ENCODE data around the gene DNAJB11. TPM values are rescaled to one million over a fixed set of nuclear protein-coding genes. Genes with fewer than 3 reads are reported as not detected.

The DNAJB11 gene
- total and polyA plus RNA-seq, 2 experiments from 2014 or later, result 72.6 to 85.6 TPM

DNA sequence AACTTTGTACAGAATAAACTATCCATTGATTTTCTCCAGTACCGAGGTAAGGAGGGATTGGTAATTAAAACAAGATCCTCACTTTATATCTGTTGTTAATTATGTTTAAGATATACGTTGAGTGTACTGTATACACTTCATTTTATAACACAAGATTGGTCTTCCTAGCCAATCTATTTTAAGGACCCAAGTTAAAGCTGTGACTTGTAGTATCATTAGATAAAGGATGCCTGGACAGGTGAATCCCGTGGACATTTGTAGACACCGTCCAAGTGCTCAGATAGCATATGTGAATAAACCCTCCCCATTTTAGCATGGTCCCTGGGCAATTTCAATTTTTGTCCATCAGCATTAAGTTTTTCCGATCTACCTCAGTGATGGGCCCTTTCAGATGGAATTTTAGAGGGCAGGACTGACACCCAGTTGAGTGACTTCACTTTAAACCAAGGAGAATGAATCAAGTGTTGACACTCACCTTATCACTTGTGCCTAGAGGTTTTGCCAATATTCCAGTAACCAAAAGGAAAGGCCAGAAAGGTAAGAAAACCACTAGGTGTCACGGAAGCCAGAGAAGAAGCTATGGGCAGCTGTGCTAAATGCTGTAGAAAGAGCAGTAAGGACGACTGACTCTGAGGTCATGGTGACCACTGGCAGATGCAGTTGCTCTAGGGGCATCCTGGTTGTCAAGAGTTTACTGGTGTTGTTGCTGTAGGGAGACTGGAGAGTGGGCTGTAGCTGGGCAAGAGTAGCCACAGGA, 51.6 kb downstream of the DNAJB11 start:
- peaks cover 5% of the 10 kb centered on the region; the same call in 1 of the 2 replicates for H3K4me1 ChIP-seq (ENCODE audit: insufficient read depth)
- H3K9me3 Mint-ChIP-seq, result no peaks in the 10 kb centered on the region
- no peaks in the 10 kb centered on the region for H3F3A ChIP-seq (replicated peaks; ENCODE audit: low read depth)
- no peak overlapping the region for H3K27ac Mint-ChIP-seq
- DNase-seq (ENCODE audit: low spot score) (no peak), ATAC-seq (no peak)
- H3K9me2 ChIP-seq (ENCODE audit: insufficient read depth), result 0 out of 2 replicates have a peak, but pooled peaks cover 14% of the 10 kb centered on the region
- H3K4me1 Mint-ChIP-seq, result peaks cover 6% of the 10 kb centered on the region; the same call in 2 of the 3 replicates
- H3K36me3 Mint-ChIP-seq (ENCODE audit: low read depth), result no peaks in the 10 kb centered on the region
- no peak overlapping the region for H3K27ac ChIP-seq (ENCODE audit: low read depth)
- no peaks in the 10 kb centered on the region for H3K36me3 ChIP-seq (ENCODE audit: insufficient read depth)
- no peak overlapping the region for H2AFZ ChIP-seq
- no peaks in the 10 kb centered on the region for H4K20me1 ChIP-seq (replicated peaks; ENCODE audit: insufficient read depth)
- no peaks in the 10 kb centered on the region for H3K79me2 ChIP-seq (replicated peaks; ENCODE audit: insufficient read depth)
- H3K4me3 Mint-ChIP-seq, result no peak overlapping the region
- H3K4me2 ChIP-seq, result no peak overlapping the region
- TF ChIP-seq, protein P1, sequence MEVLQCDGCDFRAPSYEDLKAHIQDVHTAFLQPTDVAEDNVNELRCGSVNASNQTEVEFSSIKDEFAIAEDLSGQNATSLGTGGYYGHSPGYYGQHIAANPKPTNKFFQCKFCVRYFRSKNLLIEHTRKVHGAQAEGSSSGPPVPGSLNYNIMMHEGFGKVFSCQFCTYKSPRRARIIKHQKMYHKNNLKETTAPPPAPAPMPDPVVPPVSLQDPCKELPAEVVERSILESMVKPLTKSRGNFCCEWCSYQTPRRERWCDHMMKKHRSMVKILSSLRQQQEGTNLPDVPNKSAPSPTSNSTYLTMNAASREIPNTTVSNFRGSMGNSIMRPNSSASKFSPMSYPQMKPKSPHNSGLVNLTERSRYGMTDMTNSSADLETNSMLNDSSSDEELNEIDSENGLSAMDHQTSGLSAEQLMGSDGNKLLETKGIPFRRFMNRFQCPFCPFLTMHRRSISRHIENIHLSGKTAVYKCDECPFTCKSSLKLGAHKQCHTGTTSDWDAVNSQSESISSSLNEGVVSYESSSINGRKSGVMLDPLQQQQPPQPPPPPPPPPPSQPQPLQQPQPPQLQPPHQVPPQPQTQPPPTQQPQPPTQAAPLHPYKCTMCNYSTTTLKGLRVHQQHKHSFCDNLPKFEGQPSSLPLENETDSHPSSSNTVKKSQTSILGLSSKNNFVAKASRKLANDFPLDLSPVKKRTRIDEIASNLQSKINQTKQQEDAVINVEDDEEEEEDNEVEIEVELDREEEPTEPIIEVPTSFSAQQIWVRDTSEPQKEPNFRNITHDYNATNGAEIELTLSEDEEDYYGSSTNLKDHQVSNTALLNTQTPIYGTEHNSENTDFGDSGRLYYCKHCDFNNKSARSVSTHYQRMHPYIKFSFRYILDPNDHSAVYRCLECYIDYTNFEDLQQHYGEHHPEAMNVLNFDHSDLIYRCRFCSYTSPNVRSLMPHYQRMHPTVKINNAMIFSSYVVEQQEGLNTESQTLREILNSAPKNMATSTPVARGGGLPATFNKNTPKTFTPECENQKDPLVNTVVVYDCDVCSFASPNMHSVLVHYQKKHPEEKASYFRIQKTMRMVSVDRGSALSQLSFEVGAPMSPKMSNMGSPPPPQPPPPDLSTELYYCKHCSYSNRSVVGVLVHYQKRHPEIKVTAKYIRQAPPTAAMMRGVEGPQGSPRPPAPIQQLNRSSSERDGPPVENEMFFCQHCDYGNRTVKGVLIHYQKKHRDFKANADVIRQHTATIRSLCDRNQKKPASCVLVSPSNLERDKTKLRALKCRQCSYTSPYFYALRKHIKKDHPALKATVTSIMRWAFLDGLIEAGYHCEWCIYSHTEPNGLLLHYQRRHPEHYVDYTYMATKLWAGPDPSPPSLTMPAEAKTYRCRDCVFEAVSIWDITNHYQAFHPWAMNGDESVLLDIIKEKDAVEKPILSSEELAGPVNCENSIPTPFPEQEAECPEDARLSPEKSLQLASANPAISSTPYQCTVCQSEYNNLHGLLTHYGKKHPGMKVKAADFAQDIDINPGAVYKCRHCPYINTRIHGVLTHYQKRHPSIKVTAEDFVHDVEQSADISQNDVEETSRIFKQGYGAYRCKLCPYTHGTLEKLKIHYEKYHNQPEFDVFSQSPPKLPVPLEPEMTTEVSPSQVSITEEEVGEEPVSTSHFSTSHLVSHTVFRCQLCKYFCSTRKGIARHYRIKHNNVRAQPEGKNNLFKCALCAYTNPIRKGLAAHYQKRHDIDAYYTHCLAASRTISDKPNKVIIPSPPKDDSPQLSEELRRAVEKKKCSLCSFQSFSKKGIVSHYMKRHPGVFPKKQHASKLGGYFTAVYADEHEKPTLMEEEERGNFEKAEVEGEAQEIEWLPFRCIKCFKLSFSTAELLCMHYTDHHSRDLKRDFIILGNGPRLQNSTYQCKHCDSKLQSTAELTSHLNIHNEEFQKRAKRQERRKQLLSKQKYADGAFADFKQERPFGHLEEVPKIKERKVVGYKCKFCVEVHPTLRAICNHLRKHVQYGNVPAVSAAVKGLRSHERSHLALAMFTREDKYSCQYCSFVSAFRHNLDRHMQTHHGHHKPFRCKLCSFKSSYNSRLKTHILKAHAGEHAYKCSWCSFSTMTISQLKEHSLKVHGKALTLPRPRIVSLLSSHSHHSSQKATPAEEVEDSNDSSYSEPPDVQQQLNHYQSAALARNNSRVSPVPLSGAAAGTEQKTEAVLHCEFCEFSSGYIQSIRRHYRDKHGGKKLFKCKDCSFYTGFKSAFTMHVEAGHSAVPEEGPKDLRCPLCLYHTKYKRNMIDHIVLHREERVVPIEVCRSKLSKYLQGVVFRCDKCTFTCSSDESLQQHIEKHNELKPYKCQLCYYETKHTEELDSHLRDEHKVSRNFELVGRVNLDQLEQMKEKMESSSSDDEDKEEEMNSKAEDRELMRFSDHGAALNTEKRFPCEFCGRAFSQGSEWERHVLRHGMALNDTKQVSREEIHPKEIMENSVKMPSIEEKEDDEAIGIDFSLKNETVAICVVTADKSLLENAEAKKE (CRISPR knock-in tag; IDR thresholded peaks at IDR 0.05), result no peak
- TF ChIP-seq CREB1 (CRISPR knock-in tag; IDR thresholded peaks at IDR 0.05; ENCODE audit: low read depth) (no peak), STAT1 (IDR thresholded peaks at IDR 0.05; ENCODE audit: unreplicated experiment) (no peak), JUNB (IDR thresholded peaks at IDR 0.05; ENCODE audit: unreplicated experiment) (no peak), POLR2AphosphoS5 (IDR thresholded peaks at IDR 0.05; ENCODE audit: low read depth) (no peak), ZNF114 (CRISPR knock-in tag; IDR thresholded peaks at IDR 0.05) (no peak), EZH2phosphoT487 (IDR thresholded peaks at IDR 0.05; ENCODE audit: unreplicated experiment) (no peak), ZNF331 (CRISPR knock-in tag; IDR thresholded peaks at IDR 0.05; ENCODE audit: low read depth) (no peak), EZH2 (IDR thresholded peaks at IDR 0.05; ENCODE audit: low read depth, unreplicated experiment) (no peak), NANOG (IDR thresholded peaks at IDR 0.05; ENCODE audit: borderline replicate concordance) (no peak)
- TF ChIP-seq, protein P2, sequence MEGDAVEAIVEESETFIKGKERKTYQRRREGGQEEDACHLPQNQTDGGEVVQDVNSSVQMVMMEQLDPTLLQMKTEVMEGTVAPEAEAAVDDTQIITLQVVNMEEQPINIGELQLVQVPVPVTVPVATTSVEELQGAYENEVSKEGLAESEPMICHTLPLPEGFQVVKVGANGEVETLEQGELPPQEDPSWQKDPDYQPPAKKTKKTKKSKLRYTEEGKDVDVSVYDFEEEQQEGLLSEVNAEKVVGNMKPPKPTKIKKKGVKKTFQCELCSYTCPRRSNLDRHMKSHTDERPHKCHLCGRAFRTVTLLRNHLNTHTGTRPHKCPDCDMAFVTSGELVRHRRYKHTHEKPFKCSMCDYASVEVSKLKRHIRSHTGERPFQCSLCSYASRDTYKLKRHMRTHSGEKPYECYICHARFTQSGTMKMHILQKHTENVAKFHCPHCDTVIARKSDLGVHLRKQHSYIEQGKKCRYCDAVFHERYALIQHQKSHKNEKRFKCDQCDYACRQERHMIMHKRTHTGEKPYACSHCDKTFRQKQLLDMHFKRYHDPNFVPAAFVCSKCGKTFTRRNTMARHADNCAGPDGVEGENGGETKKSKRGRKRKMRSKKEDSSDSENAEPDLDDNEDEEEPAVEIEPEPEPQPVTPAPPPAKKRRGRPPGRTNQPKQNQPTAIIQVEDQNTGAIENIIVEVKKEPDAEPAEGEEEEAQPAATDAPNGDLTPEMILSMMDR (conservative IDR thresholded peaks at IDR 0.05; ENCODE audit: low read depth in 2 of 2), result no peak
- TF ChIP-seq, protein P3, sequence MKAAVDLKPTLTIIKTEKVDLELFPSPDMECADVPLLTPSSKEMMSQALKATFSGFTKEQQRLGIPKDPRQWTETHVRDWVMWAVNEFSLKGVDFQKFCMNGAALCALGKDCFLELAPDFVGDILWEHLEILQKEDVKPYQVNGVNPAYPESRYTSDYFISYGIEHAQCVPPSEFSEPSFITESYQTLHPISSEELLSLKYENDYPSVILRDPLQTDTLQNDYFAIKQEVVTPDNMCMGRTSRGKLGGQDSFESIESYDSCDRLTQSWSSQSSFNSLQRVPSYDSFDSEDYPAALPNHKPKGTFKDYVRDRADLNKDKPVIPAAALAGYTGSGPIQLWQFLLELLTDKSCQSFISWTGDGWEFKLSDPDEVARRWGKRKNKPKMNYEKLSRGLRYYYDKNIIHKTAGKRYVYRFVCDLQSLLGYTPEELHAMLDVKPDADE (IDR thresholded peaks at IDR 0.05), result no peak
- TF ChIP-seq, protein P4, sequence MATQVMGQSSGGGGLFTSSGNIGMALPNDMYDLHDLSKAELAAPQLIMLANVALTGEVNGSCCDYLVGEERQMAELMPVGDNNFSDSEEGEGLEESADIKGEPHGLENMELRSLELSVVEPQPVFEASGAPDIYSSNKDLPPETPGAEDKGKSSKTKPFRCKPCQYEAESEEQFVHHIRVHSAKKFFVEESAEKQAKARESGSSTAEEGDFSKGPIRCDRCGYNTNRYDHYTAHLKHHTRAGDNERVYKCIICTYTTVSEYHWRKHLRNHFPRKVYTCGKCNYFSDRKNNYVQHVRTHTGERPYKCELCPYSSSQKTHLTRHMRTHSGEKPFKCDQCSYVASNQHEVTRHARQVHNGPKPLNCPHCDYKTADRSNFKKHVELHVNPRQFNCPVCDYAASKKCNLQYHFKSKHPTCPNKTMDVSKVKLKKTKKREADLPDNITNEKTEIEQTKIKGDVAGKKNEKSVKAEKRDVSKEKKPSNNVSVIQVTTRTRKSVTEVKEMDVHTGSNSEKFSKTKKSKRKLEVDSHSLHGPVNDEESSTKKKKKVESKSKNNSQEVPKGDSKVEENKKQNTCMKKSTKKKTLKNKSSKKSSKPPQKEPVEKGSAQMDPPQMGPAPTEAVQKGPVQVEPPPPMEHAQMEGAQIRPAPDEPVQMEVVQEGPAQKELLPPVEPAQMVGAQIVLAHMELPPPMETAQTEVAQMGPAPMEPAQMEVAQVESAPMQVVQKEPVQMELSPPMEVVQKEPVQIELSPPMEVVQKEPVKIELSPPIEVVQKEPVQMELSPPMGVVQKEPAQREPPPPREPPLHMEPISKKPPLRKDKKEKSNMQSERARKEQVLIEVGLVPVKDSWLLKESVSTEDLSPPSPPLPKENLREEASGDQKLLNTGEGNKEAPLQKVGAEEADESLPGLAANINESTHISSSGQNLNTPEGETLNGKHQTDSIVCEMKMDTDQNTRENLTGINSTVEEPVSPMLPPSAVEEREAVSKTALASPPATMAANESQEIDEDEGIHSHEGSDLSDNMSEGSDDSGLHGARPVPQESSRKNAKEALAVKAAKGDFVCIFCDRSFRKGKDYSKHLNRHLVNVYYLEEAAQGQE (IDR thresholded peaks at IDR 0.05; ENCODE audit: unreplicated experiment), result no peak
- peaks cover 8% of the 10 kb centered on the region for H3K27me3 Mint-ChIP-seq (ENCODE audit: insufficient read depth, low read depth, poor library complexity)
- peaks cover 6% of the 10 kb centered on the region; the same call in 1 of the 2 replicates for H3K27me3 ChIP-seq (ENCODE audit: insufficient read depth)
- no peak overlapping the region for H3K4me3 ChIP-seq
